ENCODE data around the gene PKNOX2.

PKNOX2 gene

DNA sequence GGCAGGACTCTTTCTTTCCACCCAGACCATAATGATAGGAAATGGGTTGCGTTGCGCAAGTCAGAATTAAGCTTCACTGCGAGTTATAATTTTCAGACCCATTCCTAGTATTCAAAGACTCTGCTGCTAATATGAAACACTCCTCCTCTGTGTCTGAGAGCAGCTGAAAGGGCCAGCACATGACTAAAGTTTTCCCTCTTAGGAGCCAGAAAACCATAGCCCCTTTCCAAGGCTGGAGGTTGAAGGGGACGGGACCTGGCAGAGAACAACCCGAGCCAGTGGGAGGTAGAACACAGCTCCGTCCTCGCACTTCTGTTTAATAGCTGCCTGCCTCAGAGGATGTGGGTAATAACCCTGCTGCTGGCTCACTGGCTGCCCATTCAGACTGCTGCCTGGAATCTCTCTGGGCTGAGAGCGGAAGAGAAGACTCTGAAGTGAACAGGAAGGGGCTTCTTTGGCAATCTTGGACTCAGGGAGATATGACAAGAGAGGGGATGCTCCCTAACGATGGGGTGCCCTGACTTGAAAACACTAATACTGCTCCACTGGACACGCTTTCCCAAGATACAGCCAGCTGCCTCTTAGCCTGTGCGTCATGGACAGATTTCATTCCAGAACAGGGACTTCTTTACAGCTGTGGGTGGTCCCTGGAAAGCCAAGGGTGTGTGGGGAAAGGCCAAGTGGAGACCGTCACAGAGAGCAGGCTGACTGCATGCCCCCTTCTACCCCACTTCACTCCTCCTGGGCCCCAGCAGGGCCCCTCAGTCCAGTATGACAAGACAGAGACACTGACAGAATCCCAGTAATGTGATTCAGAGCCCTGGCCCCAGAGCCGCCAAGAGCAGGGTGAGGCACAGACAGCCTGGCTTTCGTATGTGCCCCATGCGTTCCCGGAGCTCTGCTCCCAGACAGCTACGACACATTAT, 174.6 kb downstream of the PKNOX2 start:
- DNase-seq (ENCODE audit: low read depth), result no peak

DNA sequence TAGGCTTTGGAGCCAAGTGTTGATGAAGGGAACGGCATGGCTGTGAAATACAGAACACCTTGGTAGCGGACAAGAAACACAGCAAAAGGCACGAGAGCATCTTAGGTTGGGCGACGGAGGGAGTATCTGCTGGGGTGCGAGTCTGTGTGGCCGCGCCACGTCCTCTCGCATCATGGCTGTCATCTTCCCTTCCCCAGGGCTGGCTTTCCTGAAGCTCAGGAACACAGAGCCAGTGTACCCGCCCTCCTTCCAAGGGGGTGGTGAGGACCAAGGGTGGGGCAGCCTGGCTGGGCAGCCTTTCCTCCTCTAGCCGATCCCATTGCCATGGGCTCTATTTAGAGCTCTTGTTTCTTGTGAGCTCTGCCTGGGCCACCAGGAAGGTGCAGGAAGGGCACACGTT, 177.1 kb downstream of the PKNOX2 start:
- no peak for DNase-seq (ENCODE audit: low read depth)

DNA sequence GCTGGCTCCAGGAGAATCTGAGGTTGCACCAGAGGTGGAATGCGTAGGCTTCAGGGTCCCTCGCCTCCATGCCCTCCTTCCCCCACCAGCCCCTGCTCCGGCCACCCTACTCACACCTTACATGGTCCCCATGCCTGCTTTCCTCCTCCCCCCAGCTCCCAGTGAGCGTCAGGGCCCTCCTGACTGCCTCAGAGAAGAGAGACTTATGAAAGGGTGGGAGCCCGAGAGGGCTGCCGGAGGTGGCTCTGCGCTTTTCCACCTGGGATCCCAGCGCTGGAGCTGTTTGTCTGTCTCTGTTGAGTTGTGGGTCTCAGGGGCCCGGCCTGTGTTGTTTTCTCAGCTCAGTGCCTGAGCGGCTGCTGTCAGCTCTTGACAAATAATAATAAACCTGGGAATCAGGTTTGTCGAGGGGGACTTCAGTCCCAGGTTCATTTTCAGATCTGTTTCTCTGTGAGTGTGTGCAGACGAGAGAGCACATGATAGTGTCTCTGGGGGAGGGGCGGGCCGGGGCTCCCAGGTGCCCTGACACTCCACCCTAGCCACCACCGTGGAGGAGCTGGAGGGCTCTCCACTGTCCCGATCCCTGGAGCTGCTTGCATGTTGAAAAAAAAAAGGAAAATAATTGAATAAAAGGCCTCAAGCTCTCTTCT, 177.9 kb downstream of the PKNOX2 start:
- no peak for DNase-seq (ENCODE audit: low read depth)

DNA sequence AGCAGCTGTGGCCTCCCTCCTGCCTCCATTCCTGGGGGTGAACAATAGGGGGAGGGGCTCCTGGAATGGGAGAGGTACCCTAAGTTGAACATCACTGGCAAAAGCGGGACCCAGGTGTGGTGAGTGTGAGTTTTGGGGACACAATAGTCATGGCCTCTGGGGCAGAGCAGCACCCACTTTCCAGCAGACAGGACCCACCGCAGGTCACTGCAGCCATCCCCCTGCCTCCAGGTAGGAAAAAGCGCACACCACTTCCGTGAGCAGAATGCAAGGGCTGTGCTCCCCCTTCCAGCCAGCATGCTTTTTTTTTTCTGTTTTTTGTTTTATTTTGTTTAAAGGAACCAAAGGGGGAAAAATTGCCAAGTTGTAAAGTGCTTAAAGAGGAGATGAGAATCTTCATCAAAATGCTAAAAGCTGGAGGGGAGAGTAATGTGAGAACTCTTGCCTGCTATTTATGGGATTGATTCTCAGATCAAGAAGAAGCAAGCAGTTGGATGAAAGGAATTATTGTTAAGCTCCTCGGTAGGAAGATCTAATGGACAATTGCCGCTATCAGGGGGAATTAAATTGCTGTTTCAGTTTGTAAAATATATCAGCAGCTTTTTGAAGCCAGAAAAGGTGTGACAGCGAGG, 178.7 kb downstream of the PKNOX2 start:
- DNase-seq (ENCODE audit: low read depth), result no peak

DNA sequence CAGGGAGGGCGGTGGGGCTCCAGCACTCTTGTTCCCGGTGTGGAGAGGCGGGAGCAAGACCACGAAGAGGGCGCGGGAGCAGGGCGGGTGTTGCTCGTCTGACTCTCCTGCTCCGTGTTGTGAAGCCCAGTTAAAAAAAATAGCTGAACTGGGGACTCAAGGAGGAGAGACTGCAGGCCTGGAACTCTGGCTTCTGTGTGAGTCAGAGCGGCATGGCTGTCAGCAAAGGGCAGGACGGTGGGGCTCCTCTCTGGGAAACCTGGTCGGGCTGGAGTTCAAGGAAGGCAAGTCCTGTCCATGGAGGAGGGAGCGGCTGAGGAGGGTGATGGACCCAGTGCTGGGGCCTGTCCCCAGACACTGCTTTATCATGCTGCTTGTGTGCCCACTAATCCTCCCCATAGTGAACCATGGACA, 179.2 kb downstream of the PKNOX2 start:
- DNase-seq (ENCODE audit: low read depth), result no peak

DNA sequence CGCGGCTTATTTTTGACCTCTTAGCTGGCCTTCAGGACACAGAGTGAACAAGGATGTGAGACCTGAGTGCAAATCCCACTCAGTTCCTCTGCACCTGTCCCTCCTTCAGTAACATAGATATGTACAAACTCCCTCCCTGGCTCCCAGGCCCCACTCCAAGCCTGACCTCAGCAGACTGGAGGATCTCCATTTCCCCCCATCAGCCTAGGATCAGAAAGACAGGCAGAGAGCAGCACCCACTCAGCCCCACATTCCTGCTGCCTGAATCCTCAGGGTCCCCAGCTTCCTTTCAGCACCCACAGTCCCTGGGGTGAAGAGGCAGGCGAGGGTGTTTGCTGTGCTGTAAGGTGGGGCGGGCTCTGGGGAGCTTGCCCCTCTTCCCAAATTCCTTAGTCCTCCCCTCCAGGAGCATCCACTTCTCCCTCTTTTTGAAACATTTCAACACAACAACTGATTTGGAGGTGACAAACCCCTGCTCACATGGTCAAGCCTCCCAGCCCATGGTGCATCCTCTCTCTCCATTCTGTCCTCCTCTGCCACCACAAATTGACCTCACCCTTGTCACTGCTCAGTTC, 180.4 kb downstream of the PKNOX2 start:
- no peak for DNase-seq (ENCODE audit: low read depth)

DNA sequence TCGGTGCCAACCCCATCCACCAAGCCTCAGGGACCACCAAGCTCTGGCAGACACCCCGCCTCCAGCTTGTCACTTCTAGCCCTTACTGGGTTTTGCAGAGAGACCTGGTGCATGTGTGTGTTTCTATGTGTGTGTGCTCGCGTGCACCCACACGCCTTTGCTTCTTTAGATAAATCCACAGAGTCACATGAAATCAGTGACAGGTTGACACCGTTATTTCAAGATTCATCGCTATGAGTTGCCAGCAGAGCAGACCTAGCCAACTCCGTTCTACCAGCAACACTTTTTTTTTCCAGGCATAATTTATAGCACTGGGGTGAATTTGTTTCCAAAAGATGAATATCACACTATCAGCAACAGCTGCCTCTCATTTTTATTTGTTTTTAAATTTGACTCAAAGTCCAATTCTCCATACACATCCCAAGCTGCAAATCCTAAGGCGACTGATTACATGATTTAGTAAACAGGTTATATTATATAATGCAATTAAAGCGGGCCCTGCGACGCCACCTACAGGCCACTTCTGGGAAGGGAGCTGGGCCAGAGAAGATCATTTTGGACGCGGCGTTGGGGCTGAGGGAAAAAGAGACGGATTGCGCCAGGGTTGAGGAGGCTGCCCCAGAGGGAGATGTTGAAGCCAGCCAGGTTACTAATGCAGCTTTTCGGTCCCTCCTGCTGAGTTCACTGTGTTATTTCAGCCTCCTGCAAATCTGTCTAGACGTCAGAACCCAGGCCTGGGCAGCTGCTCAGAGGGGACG, 181.0 kb downstream of the PKNOX2 start:
- DNase-seq (ENCODE audit: low read depth), result peak; percentile 15

DNA sequence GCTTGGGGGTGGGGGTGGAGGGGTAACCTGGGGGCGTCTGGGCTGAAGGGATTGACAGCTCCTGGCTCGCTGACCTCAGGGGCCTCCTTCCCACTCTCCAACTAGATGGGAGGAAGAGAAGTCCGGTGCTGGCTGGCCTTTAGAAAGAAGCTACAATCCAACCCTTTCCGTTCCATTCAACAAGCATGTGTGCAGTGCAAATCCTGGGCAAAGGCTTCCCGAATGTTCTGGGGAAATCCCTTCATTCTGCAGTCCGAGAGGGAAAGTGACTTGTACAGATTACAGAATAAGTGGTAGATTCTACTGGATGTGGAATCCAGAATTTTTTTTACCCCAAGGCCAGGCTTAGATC, 181.6 kb downstream of the PKNOX2 start:
- DNase-seq (ENCODE audit: low read depth), result no peak

DNA sequence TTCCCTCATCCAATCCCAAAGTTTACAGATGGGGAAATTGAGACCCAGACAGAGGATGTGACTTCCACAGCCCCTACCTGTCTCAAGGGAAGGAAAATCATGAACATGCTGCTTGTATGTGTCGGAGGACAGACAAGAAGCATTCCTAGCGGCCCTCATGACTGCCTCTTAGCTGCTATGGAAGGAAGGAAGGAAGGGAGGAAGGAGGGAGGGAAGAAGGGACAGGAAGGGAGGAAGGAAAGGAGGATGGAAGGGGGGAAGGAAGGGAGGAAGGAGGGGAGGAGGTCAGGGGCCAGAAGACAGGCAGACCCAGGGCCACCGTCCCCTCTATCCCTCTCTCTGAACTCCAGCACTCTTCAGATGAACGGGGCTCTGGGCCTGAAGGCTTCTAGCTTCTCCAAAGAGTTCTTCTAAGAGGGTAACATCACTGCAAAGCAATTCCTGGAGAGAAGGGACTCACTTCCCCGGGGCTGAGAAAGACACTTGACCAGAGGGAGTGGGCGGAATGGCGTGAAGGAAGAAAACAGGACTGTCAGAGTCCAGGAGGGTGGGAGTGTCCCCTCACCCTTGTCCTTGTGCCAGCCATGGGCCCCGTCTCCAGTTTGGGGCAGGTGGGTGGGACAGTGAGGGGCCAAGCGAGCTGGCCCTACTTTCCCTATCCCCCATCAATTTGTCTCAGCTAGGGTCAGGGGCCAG, 182.2 kb downstream of the PKNOX2 start:
- DNase-seq (ENCODE audit: low read depth), result no peak

DNA sequence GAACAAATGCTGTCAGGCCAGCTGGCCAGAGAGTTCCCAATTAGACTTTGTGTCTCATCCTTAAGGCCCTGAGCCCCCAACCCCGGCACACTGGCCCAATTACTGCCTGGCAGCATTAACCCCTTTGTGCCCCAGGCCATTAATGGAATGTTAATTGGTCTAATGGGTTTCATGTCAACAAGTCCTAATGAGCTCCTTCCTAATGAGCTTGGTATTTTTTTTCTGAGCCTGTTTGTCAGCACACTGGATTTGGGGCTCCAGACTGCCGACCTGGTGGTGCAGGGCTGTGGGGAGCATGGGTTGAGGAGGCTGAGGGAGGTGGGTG, 182.7 kb downstream of the PKNOX2 start:
- no peak for DNase-seq (ENCODE audit: low read depth)

DNA sequence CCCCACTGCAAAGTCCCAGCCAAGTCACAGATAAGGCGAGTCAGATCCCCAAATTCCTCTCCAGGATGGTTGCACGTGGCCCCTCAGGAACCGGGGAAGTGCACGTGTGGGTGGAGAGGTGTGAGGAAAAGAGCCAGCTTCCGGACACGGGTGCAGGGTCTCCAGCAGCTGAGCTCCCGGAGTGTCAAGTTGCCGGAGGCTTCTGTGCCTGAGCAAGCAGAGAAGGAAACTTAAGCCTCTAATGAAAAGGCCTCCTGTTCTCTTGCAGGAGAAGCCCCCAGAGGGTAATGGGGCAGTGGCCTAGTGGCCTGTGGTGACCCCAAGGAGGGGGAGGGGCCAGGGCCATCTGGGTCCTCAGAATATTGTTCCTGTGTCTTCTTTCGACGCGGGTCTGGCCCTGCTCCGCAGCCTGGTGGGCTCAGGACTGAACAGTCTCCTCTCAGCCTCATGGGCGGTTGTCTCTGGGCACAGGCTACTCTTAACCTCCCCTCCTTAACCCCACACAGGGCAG, 183.6 kb downstream of the PKNOX2 start:
- no peak for DNase-seq (ENCODE audit: low read depth)

DNA sequence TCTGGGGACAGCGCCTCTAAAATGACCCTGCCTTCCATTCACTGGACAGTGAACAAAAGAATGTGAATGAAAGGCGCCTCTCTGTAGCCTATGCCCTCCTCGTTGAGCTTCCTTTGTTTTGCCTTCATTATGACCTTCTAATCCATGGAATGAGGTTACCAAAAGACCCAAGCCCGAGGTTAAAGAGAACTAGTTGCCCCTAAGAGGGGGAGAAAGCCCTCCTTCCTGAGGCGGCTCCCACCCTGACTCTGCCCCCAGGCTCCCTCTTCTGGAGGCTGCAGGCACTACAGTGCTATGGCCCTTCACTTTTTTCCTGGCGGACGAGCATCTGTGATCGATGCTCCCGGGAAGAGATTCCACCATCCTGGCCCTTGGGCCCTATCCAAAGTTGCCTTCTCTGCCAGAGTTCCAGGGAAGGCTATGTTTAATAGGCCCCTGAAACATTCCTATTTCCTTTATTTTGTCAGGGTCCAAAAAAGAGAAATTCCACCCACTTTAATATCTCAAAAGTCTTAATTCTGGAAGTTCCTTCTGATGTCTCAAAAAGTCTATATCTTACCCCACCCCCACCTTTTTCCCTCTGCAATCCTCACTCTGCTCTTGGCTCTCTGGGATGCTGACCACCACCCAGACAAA, 184.2 kb downstream of the PKNOX2 start:
- DNase-seq (ENCODE audit: low read depth), result peak; percentile 6

DNA sequence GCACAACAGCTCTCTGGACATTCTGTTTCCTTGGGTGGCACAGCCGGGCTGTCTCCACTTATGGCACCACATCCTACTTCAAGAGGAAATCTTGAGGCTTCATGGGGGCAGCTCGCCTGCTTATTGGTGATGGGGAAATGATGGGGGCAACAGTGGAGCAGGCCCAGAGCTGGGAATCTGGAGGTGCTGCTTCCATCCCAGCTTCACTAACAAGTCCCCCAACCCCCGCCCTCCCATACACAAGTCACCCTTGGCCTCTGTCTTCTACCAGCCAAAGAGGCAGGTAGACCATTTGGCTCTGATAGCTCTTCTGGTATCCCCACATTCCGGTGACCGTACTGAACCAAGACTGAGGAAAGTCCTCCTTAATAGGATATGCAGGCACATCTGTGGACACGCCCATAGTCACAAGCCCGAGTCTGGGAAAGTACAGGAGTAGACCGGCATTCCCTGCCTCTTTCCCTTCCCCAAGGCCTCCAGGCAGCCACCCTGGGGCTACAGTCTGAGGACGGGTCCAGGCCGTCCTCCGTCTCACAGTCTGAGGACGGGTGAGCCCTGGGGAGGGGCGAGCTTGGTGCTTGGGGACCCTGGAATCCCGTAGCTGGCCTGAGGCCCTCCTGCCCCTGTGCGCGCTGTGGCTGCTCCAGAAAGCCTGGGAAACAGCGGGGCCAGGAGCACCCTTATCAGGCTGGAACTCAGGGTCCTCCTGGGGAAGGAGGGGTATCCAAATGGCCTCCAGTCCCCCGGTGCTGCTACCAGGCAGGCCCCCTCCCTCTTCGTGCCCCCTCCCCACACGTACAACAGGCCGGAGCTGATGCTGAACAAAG, 185.9 kb downstream of the PKNOX2 start:
- no peak for DNase-seq (ENCODE audit: low read depth)

DNA sequence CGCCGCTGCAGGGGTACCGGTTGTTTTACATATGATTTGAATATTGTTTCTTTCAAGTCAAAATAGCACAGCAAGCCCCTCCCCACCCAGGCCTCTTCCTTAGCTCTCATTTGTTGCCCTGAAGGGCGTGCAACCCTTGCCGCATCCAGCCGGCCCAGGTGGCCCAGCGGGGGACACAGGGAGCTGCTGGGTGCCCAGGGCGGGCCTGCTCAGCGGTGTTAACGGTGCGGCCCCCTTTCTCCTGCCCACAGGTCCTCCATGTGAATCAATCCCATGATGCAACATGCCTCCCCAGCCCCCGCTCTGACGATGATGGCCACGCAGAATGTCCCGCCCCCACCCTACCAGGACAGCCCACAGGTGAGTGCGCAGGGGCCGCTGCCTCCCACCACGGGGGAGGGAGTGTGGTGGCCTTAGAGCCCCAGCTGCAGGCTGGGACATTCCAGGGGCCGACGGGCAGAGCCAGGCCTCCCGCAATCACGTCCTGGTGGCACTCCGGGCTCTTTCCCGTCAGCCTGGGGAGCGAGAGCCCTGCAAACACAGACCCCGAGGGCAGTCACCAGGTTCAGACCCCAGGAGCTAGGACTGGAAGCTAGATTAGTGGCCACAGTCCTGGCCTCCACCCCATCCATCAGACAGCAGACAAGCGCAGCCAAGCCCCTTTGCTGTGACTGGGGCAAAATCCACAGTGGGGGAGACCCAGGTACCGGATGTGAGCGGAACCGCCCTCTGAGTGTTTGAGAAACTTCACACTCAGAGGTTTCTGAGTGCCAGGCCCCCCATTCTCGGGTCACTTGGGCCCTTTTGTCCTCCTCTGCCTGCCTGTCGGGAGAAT, 186.7 kb downstream of the PKNOX2 start:
- no peak for DNase-seq (ENCODE audit: low read depth)

DNA sequence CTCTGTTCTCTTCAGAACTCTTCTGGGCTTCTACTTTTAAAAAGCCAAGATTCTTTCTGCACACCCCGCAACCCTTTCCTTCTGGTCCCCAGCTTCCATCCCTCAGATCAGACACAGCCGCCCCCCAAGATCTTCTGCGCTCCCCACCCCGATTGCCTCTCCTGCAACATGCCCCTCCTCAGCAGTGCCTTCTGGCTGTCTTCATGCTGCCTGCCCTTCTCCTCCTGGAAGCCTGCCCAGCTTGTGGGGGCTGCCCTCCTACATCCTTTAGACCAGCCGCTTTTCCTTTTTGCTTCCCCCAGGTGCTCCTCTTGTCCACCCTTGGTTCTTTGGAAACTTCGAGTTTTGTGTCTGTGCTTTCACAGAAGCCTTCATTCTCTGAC, 187.3 kb downstream of the PKNOX2 start:
- no peak for DNase-seq (ENCODE audit: low read depth)

DNA sequence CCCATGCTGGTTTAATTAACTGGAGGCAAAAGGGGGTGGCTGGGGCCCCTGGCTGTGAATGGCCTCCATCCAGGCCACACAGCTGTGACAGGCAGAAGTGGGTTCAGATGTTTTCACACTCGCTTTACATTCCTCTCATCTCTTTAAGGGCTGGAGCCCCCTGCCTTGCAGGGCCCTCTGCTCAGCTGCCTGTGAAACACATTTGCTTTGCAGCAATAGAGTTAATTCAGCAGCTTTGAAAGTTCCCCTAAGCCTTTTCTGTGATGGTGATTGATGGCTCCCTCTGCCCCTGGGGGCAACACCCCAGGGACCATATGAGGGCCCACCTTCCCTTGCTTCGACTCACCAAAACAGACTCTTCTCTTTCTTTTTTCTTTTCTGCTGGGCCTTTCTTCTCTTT, 192.2 kb downstream of the PKNOX2 start:
- DNase-seq (ENCODE audit: low read depth), result no peak

DNA sequence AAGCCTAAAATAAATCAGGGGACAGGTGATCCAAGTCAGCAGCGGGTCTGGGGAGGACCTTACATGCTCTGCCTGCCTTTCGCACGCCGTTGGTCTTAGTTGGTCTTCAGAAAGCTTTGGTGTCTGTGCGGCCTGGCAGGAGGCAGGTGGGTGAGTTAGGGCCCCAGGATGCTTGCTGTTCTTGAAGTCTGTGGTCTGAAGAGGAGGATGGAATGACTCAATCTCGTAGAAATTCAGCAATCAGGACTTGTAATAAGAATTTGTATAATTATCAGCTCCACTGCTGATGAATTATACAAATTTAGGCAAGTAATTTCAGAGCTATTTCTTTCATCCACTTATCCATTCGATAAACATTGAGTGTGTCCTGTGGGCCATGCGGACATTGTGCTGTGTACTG, 193.0 kb downstream of the PKNOX2 start:
- no peak for DNase-seq (ENCODE audit: low read depth)

DNA sequence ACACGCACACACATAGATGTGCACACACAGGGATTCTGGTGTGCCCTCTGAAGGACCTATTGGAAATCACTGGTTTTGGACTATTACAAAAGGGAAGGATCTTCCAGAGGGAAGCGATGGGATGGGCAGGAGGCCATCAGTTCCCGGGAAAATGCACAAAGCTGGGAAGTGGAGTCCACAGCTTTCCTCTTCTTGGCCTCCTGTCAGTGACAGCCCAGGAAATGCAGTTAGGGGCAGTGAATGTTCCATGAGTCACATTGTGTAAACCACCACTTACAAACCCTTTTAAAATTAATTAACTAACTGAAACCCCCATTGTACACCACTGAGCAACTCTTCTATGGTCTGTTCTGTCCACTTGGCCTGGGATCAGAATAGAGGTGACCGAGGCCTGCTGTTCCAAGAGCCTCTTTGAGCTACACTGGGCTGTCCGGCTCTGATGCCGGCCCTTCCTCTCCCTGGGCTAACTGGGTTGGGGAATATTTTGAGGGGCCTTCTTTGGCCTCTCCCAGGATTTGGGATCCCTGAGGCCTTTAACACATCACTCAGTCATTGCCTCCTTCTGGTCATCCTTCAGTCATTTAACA, 193.8 kb downstream of the PKNOX2 start:
- DNase-seq (ENCODE audit: low read depth), result no peak

DNA sequence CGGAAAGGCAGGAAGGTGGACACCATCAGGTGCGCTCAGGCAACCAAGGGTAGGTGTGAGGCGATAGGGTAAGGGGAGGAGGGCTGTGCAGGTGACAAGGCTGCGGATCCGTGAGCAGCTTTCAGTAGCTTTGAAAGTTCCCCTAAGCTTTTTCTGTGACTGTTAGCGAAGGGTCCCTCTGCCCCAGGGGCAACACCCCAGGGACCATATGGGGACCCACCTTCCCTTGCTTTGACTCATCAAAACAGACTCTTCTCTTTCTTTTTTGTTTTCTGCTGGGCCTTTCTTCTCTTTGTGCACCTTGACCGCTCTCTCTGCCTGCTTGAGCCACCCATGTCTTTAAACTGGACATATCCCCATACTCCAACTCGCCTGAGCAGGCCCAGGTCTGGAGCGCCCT, 194.6 kb downstream of the PKNOX2 start:
- DNase-seq (ENCODE audit: low read depth), result no peak

Measured in T follicular helper cell (primary cell).